ENCODE data around the gene LPP.
A peak's percentile ranks its signal among the peaks of the same experiment; 100 is the strongest.

LPP gene

GRCh38 chr3:188296761-188297612 lies 143.0 kb downstream of the LPP start:
- ATAC-seq (ENCODE audit: low read depth) = peak; percentile 59
- no peak for TF ChIP-seq CTCF (IDR thresholded peaks at IDR 0.05; ENCODE audit: poor library complexity, severe bottlenecking)
- no peak overlapping the region for H3K4me3 ChIP-seq (ENCODE audit: severe bottlenecking)
- H3K4me1 ChIP-seq (ENCODE audit: insufficient read depth, poor library complexity, severe bottlenecking) = peaks cover 55% of the 10 kb centered on the region
- peak overlapping the region; percentile 82 for H3K27ac ChIP-seq (ENCODE audit: poor library complexity, severe bottlenecking)
- H3K9me3 ChIP-seq (ENCODE audit: severe bottlenecking) = no peaks in the 10 kb centered on the region
- no peak for DNase-seq (ENCODE audit: low spot score)
- H3K36me3 ChIP-seq (ENCODE audit: low read depth) = no peaks in the 10 kb centered on the region
- no peaks in the 10 kb centered on the region for H3K27me3 ChIP-seq (ENCODE audit: insufficient read depth, poor library complexity, severe bottlenecking)

DNA sequence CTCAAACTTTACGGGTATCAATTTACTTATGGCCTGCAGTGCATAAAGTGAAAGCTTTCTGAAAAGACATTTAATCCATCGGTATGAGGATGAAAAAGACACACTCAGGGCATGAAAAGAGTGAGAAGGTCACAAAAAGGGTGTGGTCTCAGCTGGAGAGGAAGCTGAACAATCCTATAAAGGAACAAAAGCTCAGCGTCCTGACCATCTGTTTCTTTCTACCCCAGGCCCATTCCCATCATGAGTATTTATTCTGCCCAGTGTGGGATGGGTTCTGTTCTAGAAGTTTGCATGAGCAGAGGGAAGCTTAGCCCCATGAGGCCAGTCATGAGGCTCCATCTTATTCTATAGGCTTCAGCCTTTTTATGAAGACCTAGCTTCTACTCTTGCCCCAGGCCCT lies 144.6 kb downstream of the LPP start:
- Histone ChIP-seq H3K9me3 (ENCODE audit: severe bottlenecking) (no peaks in the 10 kb centered on the region), H3K4me1 (ENCODE audit: insufficient read depth, poor library complexity, severe bottlenecking) (peaks cover 50% of the 10 kb centered on the region), H3K27ac (ENCODE audit: poor library complexity, severe bottlenecking) (peak overlapping the region; percentile 82), H3K4me3 (ENCODE audit: severe bottlenecking) (no peak overlapping the region), H3K36me3 (ENCODE audit: low read depth) (no peaks in the 10 kb centered on the region), H3K27me3 (ENCODE audit: insufficient read depth, poor library complexity, severe bottlenecking) (no peaks in the 10 kb centered on the region)
- ATAC-seq (ENCODE audit: low read depth) = no peak
- TF ChIP-seq CTCF (IDR thresholded peaks at IDR 0.05; ENCODE audit: poor library complexity, severe bottlenecking) = no peak
- DNase-seq (ENCODE audit: low spot score) = no peak

GRCh38 chr3:188299068-188299467 lies 145.1 kb downstream of the LPP start:
- TF ChIP-seq CTCF (IDR thresholded peaks at IDR 0.05; ENCODE audit: poor library complexity, severe bottlenecking) = no peak
- Histone ChIP-seq H3K9me3 (ENCODE audit: severe bottlenecking) (no peaks in the 10 kb centered on the region), H3K4me1 (ENCODE audit: insufficient read depth, poor library complexity, severe bottlenecking) (peaks cover 48% of the 10 kb centered on the region), H3K4me3 (ENCODE audit: severe bottlenecking) (no peak overlapping the region), H3K27me3 (ENCODE audit: insufficient read depth, poor library complexity, severe bottlenecking) (no peaks in the 10 kb centered on the region), H3K27ac (ENCODE audit: poor library complexity, severe bottlenecking) (no peak overlapping the region), H3K36me3 (ENCODE audit: low read depth) (no peaks in the 10 kb centered on the region)
- ATAC-seq (ENCODE audit: low read depth) (no peak), DNase-seq (ENCODE audit: low spot score) (no peak)

- Histone ChIP-seq H3K27me3 (ENCODE audit: insufficient read depth, poor library complexity, severe bottlenecking) (no peaks in the 10 kb centered on the region), H3K4me1 (ENCODE audit: insufficient read depth, poor library complexity, severe bottlenecking) (peaks cover 42% of the 10 kb centered on the region), H3K4me3 (ENCODE audit: severe bottlenecking) (no peak overlapping the region), H3K36me3 (ENCODE audit: low read depth) (no peaks in the 10 kb centered on the region), H3K9me3 (ENCODE audit: severe bottlenecking) (no peaks in the 10 kb centered on the region), H3K27ac (ENCODE audit: poor library complexity, severe bottlenecking) (no peak overlapping the region)
- DNase-seq (ENCODE audit: low spot score) (no peak), ATAC-seq (ENCODE audit: low read depth) (no peak)
- TF ChIP-seq CTCF (IDR thresholded peaks at IDR 0.05; ENCODE audit: poor library complexity, severe bottlenecking) = no peak
Observed at GRCh38 chr3:188299708-188300107, 145.8 kb downstream of the LPP start.

- H3K4me1 ChIP-seq (ENCODE audit: insufficient read depth, poor library complexity, severe bottlenecking) = peaks cover 29% of the 10 kb centered on the region
- H3K27me3 ChIP-seq (ENCODE audit: insufficient read depth, poor library complexity, severe bottlenecking) = no peaks in the 10 kb centered on the region
- ATAC-seq (ENCODE audit: low read depth) (no peak), DNase-seq (ENCODE audit: low spot score) (no peak)
- no peak overlapping the region for H3K4me3 ChIP-seq (ENCODE audit: severe bottlenecking)
- no peak for TF ChIP-seq CTCF (IDR thresholded peaks at IDR 0.05; ENCODE audit: poor library complexity, severe bottlenecking)
- no peak overlapping the region for H3K27ac ChIP-seq (ENCODE audit: poor library complexity, severe bottlenecking)
- no peaks in the 10 kb centered on the region for H3K9me3 ChIP-seq (ENCODE audit: severe bottlenecking)
- no peaks in the 10 kb centered on the region for H3K36me3 ChIP-seq (ENCODE audit: low read depth)
Observed at GRCh38 chr3:188301147-188301546, 147.2 kb downstream of the LPP start.
